Thoracic aorta (tissue), 2 donors: Measurements from ENCODE around the gene ADAMTS4. TPM values are rescaled to one million over a fixed set of nuclear protein-coding genes. Genes with fewer than 3 reads are reported as not detected.

ENCODE experiments used
- ATAC-seq: fragments of 150-250 bp; one replicate; pipeline ENCODE4 v1.8.0; 2017; ENCODE audit warnings: low read depth; ENCODE audit not compliant: insufficient number of reproducible peaks, low FRiP score
- DNase-seq: peaks from one replicate; pipeline ENCODE4 v3.0.0-alpha.2; 2020; ENCODE audit warnings: low spot score
- H3K27ac ChIP-seq, 2 donors: fragments of 200-600 bp; sonication (generic); 1 replicate in 1 of 2; 2 replicates in 1 of 2; pipeline ENCODE4 v1.5.1; 2016; ENCODE audit warnings: mild to moderate bottlenecking in 2 of 2, moderate library complexity in 2 of 2
- H3K27me3 ChIP-seq: fragments of 200-600 bp; sonication (generic); replicated peaks from 2 replicates; pipeline ENCODE4 v1.6.0; 2016; ENCODE audit warnings: mild to moderate bottlenecking; ENCODE audit not compliant: insufficient read depth
- H3K36me3 ChIP-seq: fragments of 200-600 bp; sonication (generic); one replicate; pipeline ENCODE4 v1.5.1; 2016
- H3K4me1 ChIP-seq, 2 donors: fragments of 200-600 bp; sonication (generic); 1 replicate in 1 of 2; 2 replicates in 1 of 2; pipeline versions ENCODE4 v1.5.1 to v1.6.0; 2016; ENCODE audit warnings: low read depth in 2 of 2, mild to moderate bottlenecking in 1 of 2; ENCODE audit not compliant: control insufficient read depth in 1 of 2
- H3K4me3 ChIP-seq: fragments of 200-600 bp; sonication (generic); 2 replicates; pipeline ENCODE4 v1.5.1; 2016; ENCODE audit warnings: mild to moderate bottlenecking
- H3K9me3 ChIP-seq: fragments of 200-600 bp; sonication (generic); 2 replicates; pipeline ENCODE4 v1.5.1; 2016
- CTCF ChIP-seq: fragments of 200-600 bp; sonication (generic); IDR thresholded peaks from one replicate; pipeline ENCODE4 v1.5.1; 2019; ENCODE audit warnings: antibody characterized with exemption
- total RNA-seq, 2 donors: library from RNA; depleted of rRNA; stranded (reverse); fragments of >200 nt; gene quantifications; one replicate each; pipeline versions ENCODE4 v1.1.0 to v1.2.3, GENCODE V29; 2016

ADAMTS4 gene
- total RNA-seq, 2 donors from 2014 or later = 15.0 to 171 TPM

GRCh38 chr1:161179698-161180097 is 19.2 kb downstream of the ADAMTS4 start:
- H3K9me3 ChIP-seq = no peaks in the 10 kb centered on the region
- DNase-seq (no peak), ATAC-seq (no peak)
- no peak overlapping the region for H3K4me3 ChIP-seq
- no peaks in the 10 kb centered on the region for H3K36me3 ChIP-seq
- peaks cover 8 to 27% of the 10 kb centered on the region in 2 donors for H3K4me1 ChIP-seq
- H3K27me3 ChIP-seq = no peaks in the 10 kb centered on the region
- TF ChIP-seq CTCF = no peak
- H3K27ac ChIP-seq = no peak overlapping the region

GRCh38 chr1:161177936-161178244 is 21.0 kb downstream of the ADAMTS4 start:
- no peak for ATAC-seq
- Histone ChIP-seq H3K9me3 (no peaks in the 10 kb centered on the region), H3K27ac (peak overlapping the region; percentile 83 to 91), H3K4me1 (peaks cover 8 to 29% of the 10 kb centered on the region in 2 donors), H3K27me3 (no peaks in the 10 kb centered on the region), H3K36me3 (peaks cover 9% of the 10 kb centered on the region), H3K4me3 (peak overlapping the region; percentile 82)
- no peak for TF ChIP-seq CTCF
- DNase-seq = no peak

GRCh38 chr1:161177112-161177935 is 21.5 kb downstream of the ADAMTS4 start, which contains the start of gene B4GALT3:
TSS of gene B4GALT3 (minus strand) at chr1:161177507. CDS start at chr1:161176060, 1,447 bp downstream.
- peak within 1 kb of the TSS; percentile 82 for H3K4me3 ChIP-seq
- no peaks in the 10 kb centered on the region for H3K9me3 ChIP-seq
- peak; percentile 43 for DNase-seq
- ATAC-seq = peak; percentile 88
- H3K27me3 ChIP-seq = no peaks in the 10 kb centered on the region
- no peak for TF ChIP-seq CTCF
- peaks cover 8 to 34% of the 10 kb centered on the region in 2 donors for H3K4me1 ChIP-seq
- peaks cover 13% of the 10 kb centered on the region for H3K36me3 ChIP-seq
- peak within 1 kb of the TSS; percentile 83 to 91 for H3K27ac ChIP-seq

GRCh38 chr1:161176468-161177111 is 22.3 kb downstream of the ADAMTS4 start:
- H3K27me3 ChIP-seq = no peaks in the 10 kb centered on the region
- no peak for DNase-seq
- H3K9me3 ChIP-seq = no peaks in the 10 kb centered on the region
- no peak for TF ChIP-seq CTCF
- H3K4me3 ChIP-seq = peak overlapping the region; percentile 82
- peaks cover 20% of the 10 kb centered on the region for H3K36me3 ChIP-seq
- no peak for ATAC-seq
- peak overlapping the region; percentile 83 to 91 for H3K27ac ChIP-seq
- H3K4me1 ChIP-seq = peaks cover 8 to 34% of the 10 kb centered on the region in 2 donors

- peak overlapping the region; percentile 83 to 91 for H3K27ac ChIP-seq
- no peaks in the 10 kb centered on the region for H3K9me3 ChIP-seq
- ATAC-seq (no peak), DNase-seq (no peak)
- no peaks in the 10 kb centered on the region for H3K27me3 ChIP-seq
- peaks cover 8 to 34% of the 10 kb centered on the region in 2 donors for H3K4me1 ChIP-seq
- peaks cover 26% of the 10 kb centered on the region for H3K36me3 ChIP-seq
- TF ChIP-seq CTCF = no peak
- H3K4me3 ChIP-seq = peak overlapping the region; percentile 82
These were observed 22.9 kb downstream of the ADAMTS4 start for GRCh38 chr1:161175771-161176453.
